Stimulated activated CD8-positive, alpha-beta memory T cell treated with anti-CD3 and anti-CD28 coated beads, Interleukin-7, amount 100 ng/mL, for 4 hours (primary cell): ENCODE measurements around the gene GABRD.

ENCODE experiments used
- DNase-seq, 2 donors: peaks; one replicate each; pipeline ENCODE4 v3.0.0-alpha.2; 2020; ENCODE audit warnings: low read depth in 2 of 2

GABRD gene

GRCh38 chr1:2018217-2019171, 651 bp upstream of the GABRD start:
- DNase-seq, result no peak

- DNase-seq, result no peak
Measured at GRCh38 chr1:2019571-2020309, 595 bp downstream of the GABRD start.

GRCh38 chr1:2020310-2020655, 1.1 kb downstream of the GABRD start:
- DNase-seq, result no peak

- no peak for DNase-seq
Measured at GRCh38 chr1:2021550-2021949, 2.4 kb downstream of the GABRD start.

GRCh38 chr1:2022063-2022770, 3.1 kb downstream of the GABRD start:
- DNase-seq, result no peak

GRCh38 chr1:2023187-2023586, 4.0 kb downstream of the GABRD start:
- DNase-seq, result no peak

GRCh38 chr1:2024451-2024850, 5.3 kb downstream of the GABRD start:
- DNase-seq, result no peak

GRCh38 chr1:2024887-2025286, 5.7 kb downstream of the GABRD start:
- no peak for DNase-seq

- no peak for DNase-seq
Measured at GRCh38 chr1:2025491-2025981, 6.4 kb downstream of the GABRD start.

GRCh38 chr1:2027961-2028583, 8.9 kb downstream of the GABRD start:
- DNase-seq, result no peak

GRCh38 chr1:2028870-2029560, 9.9 kb downstream of the GABRD start:
- no peak for DNase-seq

GRCh38 chr1:2029561-2029960, 10.4 kb downstream of the GABRD start:
- DNase-seq, result no peak

GRCh38 chr1:2030076-2030871, 11.1 kb downstream of the GABRD start:
- no peak for DNase-seq

- no peak for DNase-seq
Measured at GRCh38 chr1:2031546-2032540, 12.7 kb downstream of the GABRD start.

- no peak for DNase-seq
Measured at GRCh38 chr1:2032737-2033136, 13.6 kb downstream of the GABRD start.

GRCh38 chr1:2033165-2033564, 14.0 kb downstream of the GABRD start:
- DNase-seq, result no peak

GRCh38 chr1:2036287-2036686, 17.1 kb downstream of the GABRD start:
- no peak for DNase-seq

GRCh38 chr1:2037314-2037979, 18.3 kb downstream of the GABRD start:
- no peak for DNase-seq

GRCh38 chr1:2038229-2038628, 19.1 kb downstream of the GABRD start:
- no peak for DNase-seq
